Measurements from ENCODE around the gene SIGMAR1.
"Not testable (repeated sequence)": the region's sequence is repeated elsewhere in the genome, so short reads cannot be mapped to it uniquely, and the experiment has no call there.

The SIGMAR1 gene

DNA sequence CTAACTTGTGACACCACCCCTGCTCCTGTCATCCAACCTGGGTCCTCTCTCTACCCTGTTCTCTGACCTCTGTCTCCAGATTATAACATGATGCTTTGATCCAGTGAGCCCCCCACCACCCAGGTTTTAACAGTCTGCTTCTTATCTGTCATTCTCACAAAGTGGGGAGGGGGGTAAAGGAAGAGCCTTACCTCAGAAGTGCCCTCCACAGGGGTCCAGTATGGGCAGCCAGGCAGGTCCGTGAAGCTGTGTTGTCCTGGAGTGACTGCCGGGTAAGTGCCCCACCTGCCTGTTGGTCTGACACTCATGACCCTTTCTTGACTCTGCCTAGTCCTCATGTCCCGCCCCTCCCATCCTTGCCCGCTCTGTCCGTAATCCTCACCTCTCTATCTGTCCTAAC lies 17.8 kb upstream of the SIGMAR1 start:
- in situ Hi-C loops (cut with MboI; ENCODE audit: low sequenced_read_pairs): no loop called here

DNA sequence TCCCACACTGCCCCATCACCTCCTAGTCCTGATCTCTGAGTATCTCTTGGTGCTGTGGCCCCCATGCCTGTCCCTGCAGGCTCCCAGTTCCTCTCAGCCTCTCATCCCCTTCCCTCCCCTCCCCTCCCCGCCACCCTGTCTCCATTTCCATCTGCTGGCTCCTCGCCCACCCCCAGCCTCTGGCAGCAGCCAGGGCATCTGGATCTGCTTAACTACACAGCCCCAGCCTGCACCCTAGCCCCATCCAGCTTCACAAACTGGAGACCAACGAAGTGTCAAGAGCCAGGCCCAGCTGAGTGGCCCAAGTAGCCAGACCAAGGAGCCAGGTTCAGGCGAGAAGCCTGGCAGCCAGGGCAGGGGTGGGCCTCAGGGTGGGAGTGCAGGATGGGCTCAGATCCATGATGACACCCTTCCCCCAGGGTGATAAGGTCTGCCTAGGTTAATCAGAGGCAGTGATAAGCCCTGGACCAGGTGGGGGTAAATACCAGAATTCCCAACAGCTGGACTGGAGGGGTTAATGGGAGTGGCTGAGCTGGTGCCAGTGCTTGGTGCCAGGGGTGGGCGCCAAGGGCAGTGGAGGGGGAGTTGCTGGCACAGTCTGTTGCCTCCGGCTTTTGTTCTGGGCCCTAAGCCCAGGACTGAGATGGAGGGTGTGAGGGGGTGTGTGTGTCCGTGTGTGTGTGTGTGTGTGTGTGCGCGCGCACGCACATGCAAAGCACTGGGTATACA lies 16.9 kb upstream of the SIGMAR1 start:
- in situ Hi-C loops (cut with MboI; ENCODE audit: low sequenced_read_pairs): no loop called here

DNA sequence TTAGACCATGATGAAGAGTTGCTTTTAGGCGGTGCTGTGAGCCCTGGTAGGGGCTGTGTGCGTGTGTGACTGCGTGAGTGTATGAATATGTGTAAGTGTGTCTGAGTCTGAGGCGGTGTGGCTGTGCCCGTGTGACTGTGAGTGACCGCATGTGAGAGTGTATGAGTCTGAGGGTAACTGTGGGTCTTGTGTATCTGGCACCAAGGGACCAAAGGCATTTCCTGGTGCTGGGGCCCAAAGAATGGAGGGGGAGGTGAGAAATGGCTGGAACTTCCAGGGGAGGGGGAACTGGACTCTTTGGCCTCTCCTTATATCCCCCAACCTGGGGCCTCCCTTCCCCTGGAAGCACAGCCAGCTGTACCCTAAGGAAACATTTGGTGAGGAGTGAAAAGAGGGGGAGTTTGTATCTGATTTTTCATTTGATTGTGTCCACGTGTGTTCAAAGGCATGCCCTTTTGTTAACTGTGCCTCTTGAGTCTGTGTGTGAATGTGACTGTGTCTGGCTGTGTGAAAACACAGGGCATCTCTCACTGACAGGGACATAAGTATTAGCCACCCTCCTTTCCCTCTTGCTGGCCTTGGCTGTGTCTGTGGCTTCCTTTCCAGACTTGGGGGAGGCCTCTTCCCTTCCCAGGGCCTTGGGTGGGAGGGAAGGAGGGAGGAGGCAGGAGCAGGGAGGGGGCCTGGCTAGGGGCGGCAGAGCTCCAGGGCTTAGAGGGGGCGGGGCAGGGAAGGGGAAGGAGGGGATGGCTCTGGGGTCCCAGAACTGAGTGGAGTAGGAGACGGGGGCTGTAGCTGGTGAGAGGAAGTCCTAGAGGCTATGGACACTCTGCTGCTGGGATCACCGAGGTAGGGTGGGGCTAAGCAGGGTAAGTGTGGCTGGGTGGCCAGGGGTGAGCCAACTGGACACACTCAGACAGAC lies 15.8 kb upstream of the SIGMAR1 start:
- in situ Hi-C loops (cut with MboI; ENCODE audit: low sequenced_read_pairs): no loop called here

DNA sequence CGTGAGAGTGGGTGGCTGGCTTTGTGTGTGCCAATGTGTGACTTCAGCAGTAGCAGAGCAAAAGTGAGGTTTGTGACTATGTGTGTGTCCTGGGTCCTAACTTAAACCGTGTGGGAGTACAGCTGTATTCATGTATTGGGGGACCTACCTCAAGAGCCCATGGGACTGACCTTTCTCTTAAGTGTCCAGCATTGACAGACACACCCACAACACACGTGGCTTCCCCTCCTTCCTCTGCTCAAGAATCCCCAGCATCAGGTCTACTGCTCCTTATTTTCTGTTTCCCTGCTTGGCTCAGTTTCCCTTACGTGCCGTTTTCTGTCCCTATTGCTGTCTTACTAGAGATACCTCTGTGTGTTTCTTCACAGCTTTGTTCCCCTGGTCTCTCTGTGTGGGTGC lies 15.0 kb upstream of the SIGMAR1 start:
- in situ Hi-C loops (cut with MboI; ENCODE audit: low sequenced_read_pairs): no loop called here

DNA sequence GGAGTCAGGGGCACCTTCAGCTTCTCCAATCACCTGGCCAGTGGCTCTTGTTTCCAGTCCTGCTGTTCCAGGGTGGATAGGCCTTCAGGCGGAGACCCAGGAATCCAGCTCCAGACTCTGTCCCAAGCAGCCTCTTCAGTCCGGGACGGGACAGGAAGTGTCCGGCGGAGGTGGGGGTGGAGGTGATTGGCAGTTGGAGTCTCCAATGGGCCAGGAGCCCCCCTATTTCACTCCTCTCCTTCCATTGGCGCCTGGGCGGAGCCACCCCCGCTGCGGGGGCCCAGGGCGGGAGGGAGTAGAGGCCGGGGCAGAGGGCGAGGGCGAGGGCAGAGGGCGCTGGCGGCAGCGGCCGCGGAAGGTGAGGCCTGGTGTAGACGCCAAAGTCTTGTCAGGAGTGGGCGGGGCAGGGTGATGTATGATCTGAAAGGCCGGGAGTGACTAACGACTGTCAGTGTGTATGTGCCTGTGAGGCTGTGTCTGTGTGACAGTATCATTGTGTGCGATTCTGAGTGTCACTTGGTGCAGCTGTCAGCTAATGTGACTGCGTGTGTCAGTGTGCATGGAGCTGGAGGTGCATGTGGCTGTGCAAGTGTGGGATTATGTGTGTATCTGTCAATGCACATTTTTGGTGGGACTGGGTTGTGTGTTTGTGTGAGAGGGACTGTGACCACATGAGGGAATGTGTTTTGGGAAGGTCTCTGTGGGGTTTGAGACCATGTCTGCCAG lies 14.5 kb upstream of the SIGMAR1 start, which contains the start of gene IL11RA:
Gene IL11RA, plus strand, starts transcription at position 310 of the 726 bp plus-strand sequence. CDS start 3,033 bp downstream, outside the sequence.
- in situ Hi-C loops (cut with MboI; ENCODE audit: low sequenced_read_pairs): no loop called here

DNA sequence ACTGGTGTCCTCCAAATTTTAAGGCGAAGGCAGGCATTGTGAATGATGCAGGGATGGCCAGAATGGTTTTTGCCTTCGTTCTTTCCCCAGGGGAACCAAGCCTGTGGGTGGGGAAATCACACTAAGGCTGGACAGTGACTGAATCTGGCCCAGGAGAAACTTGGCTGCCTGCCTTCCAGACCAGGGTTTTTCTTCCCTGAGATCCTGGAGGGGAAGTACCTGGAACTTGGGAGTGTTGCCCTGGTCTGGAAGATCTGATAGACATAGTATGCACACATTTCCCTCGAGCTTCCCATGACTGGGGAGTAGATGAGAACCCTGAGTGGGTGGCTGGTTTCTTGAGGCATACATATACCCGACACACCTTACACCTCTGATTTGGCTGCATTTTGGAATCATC lies 13.7 kb upstream of the SIGMAR1 start:
- in situ Hi-C loops (cut with MboI; ENCODE audit: low sequenced_read_pairs): no loop called here

DNA sequence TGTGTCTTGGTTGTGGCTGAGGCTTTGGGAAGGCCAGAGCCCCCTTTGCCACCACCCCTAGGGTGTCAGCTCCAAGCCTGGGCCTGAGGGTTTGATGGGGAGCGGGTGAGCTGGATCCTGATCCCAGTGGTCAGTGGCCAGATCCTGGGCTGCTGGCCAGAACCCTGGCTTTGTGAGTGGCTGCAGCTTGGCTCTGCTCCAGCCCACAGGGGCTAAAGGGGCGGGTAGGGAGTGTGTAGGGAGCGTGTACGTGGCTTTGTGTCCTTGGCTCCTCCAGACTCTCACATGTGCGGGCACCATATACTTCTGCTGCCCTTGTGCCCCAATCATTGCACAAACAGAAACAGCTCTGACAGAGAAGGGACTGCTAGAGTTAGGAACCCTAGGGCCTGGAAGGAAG lies 13.2 kb upstream of the SIGMAR1 start:
- in situ Hi-C loops (cut with MboI; ENCODE audit: low sequenced_read_pairs): no loop called here

DNA sequence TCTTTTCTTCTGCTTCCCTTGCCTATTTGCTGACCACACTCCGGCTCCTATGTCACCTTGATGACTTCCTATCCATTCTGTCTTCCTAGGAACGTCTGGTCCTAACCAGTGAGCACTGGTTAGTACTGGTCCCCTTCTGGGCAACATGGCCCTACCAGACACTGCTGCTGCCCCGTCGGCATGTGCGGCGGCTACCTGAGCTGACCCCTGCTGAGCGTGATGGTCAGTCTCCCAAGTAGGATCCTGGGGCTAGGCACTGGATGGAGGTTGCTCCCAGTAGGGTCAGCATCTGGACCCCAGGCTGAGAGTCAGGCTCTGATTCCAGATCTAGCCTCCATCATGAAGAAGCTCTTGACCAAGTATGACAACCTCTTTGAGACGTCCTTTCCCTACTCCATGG lies 11.1 kb upstream of the SIGMAR1 start:
- in situ Hi-C loops (cut with MboI; ENCODE audit: low sequenced_read_pairs): no loop called here

DNA sequence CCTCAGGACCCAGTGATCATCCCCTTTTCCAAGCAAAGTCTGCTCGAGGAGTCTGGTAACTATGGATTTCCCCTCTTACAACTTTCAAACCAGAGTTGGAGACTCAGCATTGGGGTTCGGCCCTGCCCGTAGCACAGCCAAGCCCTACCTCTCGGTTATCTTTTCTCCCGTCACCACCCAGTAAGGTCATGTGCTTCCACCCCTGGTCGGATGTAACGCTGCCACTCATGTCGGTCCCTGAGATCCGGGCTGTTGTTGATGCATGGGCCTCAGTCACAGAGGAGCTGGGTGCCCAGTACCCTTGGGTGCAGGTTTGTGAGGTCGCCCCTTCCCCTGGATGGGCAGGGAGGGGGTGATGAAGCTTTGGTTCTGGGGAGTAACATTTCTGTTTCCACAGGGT lies 10.1 kb upstream of the SIGMAR1 start:
- in situ Hi-C loops (cut with MboI; ENCODE audit: low sequenced_read_pairs): no loop called here

DNA sequence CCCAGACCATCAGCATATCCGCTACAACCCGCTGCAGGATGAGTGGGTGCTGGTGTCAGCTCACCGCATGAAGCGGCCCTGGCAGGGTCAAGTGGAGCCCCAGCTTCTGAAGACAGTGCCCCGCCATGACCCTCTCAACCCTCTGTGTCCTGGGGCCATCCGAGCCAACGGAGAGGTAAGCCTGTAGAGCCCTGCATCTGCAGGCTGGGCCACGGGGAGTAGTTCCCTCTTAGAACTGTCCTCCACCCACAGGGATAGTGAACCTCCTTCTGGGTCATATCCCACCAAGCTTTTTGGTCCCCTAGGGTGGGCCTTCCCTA lies 9.5 kb upstream of the SIGMAR1 start:
- in situ Hi-C loops (cut with MboI; ENCODE audit: low sequenced_read_pairs): no loop called here

DNA sequence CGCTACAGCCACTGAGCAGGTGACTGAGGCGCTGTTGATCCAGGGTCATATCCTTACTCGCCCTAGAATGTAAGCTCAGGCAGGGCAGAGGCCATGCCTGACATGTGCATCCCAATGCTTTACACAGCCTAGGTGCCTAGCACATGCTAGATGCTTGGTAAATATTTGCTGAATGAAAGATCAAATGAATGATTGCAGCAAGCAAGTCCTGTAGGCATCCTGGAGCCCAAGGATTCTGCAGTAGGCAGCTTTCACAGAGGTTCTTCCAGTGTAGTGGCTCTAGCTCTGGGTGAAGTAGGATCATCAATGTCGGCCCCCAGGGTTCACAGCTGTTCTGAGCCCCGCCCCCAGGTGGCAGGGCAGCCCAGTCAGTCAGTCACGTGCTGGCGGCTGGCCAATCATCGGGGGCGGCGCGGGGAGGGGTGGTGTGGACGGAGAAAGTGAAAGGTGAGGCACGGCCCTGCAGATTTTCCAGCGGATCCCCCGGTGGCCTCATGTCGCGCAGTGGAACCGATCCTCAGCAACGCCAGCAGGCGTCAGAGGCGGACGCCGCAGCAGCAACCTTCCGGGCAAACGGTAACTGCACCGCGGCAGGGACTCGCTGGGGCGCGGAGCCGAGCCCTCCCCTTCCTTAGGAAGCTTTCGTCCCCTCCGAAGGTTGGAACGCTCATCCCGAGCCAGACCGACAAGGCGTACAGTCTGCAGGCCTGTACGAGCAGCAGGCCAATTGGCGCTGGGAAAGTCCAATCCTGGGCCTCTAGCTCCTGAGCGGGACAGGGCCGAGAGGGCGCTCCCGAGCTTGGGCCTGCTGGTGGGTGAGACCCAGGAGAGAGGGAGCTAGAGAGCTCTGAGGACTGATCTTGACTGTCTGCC lies 8.9 kb upstream of the SIGMAR1 start, which contains the start of gene GALT:
Gene GALT, plus strand, starts transcription at position 465 of the 873 bp plus-strand sequence. Its CDS starts 30 bp downstream, at position 495.
- in situ Hi-C loops (cut with MboI; ENCODE audit: low sequenced_read_pairs): no loop called here

DNA sequence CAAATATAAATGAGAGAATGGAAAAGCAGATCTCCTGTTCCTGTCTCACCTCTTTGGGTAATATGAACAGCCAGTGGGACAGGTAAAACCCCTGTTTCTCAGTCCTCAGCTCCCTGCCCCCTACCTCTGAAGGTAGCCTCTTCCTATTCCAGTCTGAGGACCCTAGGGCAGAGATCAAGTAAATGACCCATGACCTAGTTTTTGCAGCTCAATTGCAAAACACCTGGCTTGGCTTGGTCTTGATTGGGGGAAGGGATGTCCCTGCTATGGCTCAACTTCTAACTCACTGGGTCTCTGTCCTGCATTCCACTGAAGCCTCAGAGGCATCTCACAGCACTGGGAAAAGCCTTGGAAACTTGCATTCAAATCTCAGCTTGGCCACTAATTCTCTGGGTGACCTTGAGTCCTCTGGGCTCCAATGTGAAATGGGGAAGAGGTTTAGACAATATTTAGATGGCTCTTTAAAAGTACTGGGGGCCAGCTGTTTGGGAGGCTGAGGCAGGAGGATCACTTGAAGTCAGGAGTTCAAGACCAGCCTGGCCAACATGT lies 7.3 kb upstream of the SIGMAR1 start:
- in situ Hi-C loops (cut with MboI; ENCODE audit: low sequenced_read_pairs): no loop called here

DNA sequence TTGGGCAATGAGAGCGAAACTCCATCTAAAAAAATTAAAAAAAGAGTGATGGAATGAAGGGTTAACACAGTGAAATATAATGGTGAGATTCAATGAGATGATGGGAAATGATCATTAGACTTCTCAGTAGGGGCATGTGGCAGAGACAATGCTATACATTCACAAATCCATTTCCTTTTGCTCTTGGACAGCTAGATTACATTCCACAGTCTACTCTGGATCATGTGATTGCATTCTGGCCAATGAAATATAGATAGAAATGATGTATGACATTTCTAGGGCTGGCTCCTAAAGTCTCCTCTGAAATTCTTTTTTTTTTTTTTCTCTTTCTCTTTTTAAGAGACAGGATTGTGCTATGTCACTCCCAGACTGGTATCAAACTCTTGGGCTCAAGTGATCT lies 5.1 kb upstream of the SIGMAR1 start:
- in situ Hi-C loops (cut with MboI; ENCODE audit: low sequenced_read_pairs): no loop called here

DNA sequence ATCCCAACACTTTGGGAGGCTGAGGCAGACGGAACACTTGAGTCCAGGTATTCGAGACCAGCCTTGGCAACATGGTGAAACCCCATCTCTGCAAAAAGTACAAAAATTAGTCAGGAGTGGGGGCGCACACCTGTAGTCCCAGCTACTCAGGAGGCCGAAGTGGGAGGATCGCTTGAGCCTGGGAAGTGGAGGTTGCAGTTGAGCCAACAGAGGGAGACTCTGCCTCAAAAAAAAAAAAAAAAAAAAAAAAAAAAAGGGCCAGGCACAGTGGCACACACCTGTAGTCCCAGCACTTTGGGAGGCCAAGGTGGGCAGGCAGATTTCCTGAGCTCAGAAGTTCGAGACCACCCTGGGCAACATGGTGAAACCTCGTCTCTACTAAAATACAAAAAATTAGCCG lies 1.7 kb upstream of the SIGMAR1 start:
- in situ Hi-C loops (cut with MboI; ENCODE audit: low sequenced_read_pairs): not testable (repeated sequence)

DNA sequence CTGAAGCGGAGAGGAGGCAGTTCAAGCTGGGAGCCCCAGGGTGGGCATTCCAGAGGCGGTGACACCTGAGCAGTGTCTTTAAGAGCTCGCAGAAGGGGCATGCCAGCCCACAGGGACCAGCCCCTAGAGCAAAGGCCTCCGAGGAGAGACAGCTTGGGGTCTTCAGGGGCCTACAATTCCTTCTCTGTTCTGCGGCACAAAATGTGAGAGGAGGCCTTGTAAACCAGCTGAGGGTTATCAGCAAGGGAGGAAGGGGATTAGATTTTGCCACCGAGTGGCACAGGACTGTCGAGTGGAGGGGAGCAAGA lies 505 bp upstream of the SIGMAR1 start:
- in situ Hi-C loops (cut with MboI; ENCODE audit: low sequenced_read_pairs): no loop called here

DNA sequence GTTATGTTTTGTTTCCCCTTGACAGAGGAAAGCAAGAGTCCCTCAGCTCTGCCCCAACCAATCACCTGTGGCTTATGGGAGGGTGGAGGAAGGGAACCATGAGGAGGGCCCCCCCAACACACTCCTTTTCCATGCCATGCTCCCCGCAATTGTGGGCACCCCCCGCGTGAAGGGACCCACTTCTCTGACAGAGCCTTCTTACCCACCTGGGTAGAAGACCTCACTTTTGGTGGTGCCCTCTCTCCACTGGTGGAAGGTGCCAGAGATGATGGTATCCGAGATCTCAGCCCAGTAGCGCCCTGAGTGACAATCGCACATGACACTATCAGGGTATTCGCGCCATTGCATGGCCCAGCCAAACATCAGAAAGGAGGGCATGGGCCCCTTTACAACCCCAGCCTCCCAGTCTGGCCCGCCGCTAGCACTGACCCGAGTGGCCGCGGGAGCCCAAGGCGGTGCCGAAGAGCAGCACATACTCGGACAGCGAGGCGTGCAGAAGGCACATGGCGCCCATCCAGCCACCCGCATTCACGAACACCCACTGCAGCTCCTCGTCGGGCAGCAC lies 714 bp downstream of the SIGMAR1 start:
- in situ Hi-C loops (cut with MboI; ENCODE audit: low sequenced_read_pairs): no loop called here

DNA sequence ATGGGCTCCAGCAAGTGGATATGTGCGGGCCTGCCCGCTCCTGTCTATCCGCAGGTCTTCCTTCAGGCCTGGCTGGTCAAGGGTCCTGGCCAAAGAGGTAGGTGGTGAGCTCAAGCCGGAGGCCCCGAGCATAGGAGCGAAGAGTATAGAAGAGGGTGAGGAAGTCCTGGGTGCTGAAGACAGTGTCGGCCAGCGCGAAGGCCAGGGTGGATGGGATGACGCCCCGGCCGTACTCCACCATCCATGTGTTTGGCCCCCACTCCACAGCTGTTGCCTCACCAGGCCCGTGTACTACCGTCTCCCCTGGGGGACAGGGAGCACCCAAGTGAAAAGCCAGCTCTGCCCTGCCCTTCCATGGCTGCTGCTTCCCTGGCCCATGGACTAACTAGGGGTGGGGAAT lies 2.0 kb downstream of the SIGMAR1 start:
- in situ Hi-C loops (cut with MboI; ENCODE audit: low sequenced_read_pairs): no loop called here

DNA sequence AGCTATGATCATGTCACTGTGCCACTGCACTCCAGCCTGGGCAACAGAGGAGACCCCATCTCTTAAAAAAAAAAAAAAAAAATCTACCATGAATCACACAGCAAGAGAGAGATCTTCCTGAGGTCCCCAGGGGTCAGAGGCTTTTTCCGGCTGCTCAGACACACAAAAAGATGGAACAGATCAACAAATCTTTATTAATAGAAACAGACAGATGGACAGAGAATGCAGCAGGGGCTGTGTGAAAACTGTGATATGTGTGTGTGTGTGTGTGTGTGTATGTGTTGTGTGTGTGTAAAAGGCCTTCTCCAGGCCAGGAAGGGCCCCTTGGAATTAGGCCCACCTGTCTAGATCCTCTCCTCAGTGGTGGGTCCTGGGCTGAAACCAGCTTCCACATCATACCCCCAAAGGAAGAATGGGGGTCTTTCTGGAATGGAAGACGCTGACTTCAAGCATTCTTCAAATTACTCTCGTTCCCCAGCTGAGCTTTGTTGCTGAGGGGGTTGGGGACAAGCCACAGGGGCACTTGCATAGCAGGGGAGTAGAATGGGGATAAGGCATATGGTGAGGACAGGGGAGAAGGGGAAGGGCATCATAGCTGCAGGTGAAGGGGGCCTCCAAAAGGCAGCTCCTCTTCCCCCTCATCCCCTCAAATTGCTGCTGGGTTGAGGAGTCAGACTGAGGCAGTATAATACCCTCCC lies 2.9 kb downstream of the SIGMAR1 start:
- in situ Hi-C loops (cut with MboI; ENCODE audit: low sequenced_read_pairs): no loop called here

DNA sequence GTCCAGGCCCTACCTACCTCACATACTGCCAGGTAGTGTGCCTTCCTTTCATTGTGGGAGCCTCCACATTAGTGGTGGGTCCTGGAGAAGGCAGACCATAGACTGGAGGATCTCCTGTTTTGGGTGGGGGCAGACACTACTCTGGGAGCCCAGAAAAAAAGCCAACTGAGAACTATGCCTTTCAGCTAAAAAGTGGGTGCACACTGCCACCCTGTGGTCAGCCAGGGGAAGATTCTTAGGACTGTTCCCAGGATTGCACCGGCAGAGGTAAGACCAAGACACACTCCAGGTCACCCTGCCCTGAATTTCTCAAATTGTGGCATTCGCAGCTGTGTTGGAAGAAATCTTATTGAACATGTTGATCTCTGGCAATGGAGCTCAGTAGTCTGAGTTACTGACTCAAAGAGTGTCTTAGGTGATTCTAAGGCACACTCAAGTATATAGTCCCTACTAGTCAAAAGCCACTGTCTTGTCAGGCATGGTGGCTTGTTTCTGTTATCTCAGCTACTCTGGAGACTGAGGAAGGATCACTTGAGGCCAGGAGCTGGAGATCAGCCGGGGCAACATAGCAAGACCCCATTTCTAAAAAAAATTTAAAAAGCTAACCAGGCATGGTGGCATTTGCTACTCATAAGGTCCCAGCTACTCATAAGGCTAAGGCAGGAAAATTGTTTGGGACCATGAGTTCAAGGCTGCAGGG lies 3.6 kb downstream of the SIGMAR1 start:
- in situ Hi-C loops (cut with MboI; ENCODE audit: low sequenced_read_pairs): no loop called here
